GM19328 (cell line): ENCODE results near the gene STARD10.

Source experiments
- ATAC-seq: cut with Tn5 transposase; IDR thresholded peaks from one replicate; pipeline ENCODE4 v1.9.1; 2021; ENCODE audit warnings: mild to moderate bottlenecking, moderate library complexity; ENCODE audit not compliant: unreplicated experiment

STARD10 gene

DNA sequence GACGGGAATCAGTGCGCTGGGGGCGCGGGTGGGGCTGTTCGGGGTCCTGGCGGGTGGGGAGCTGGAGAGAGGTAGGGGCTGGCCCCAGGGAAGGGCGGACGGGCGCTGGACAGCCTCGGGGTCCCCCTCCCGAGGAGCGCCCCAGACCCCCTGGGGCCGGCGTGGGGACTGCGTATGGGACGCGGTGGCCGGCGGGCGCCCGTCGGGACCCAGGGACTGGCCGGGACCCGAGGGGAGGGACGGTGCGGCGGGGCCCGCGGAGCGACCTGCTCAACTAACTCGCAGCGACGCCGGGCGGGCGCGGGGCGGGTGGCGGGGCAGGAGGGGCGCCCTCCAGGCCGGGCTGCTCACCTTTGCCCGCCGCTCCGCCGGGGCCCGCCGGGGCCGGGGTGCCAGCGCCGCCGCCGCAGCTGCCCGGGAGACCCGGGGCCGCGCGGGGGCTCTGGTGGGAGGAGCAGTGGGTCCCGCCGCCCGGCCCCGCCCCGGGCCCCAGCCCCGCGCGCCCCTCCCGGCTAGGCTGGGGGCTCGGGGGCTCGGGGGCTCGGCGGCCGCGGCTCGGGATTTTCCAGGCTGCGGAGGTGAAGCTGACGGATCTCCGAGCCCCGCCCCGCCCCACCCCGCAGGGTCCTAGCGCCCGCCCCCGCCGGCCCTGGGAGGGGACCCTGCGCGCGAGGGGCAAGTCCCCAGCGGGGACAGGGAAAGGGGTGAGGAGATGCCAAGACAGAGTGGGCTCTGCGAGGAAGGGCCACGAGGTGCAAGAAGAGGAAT lies 12.3 kb downstream of the STARD10 start:
- ATAC-seq: no peak

DNA sequence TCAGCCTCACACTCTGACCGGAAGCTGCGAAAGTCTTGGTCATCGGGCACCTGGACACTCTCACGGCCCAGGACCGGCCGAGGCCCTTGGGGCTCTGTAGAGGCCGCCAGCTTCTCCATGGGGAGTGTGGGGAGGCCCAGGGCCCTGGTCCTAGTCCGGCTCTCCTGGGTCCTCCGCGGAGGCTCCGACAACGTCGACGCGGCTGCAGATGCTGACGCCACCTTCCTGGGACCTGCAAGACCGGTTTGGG lies 12.9 kb downstream of the STARD10 start:
- no peak for ATAC-seq

DNA sequence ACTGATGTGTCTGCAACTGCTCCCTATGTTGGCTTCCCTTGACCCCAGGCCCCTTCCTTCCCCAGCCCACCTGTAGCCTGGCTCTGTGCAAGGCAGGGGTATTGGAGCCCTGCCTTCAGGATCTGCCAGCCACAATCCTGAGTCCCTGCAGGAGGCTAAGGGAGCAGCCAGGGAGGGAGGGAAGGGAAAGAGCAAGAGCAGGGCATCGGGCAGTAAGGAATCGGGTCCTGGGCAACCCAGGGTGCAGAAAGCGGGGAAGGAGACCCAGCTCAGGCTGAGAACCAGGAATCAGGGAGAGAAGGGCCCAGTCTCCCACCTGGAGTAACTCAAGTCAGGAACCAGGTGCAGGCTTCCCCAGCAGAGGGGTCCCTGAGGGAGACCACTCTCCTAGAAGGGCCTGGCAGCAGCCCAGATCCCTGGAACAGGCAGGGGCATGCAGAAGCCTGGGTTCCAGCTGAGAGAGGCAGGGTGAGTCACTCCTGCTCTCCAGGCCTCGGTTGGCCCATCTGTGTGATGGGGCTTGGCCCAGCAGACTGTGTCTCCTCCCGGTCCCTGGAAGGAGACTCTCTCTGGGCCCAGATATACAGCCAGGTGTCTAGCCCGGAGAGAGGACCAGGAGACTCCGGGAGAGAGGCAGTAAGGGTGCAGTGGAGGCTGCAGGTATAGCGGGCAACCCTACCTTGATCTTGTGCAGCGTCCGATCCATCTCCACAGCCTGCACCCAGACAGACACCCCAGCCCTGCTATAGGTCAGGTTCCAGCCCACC lies 13.4 kb downstream of the STARD10 start:
- no peak for ATAC-seq

DNA sequence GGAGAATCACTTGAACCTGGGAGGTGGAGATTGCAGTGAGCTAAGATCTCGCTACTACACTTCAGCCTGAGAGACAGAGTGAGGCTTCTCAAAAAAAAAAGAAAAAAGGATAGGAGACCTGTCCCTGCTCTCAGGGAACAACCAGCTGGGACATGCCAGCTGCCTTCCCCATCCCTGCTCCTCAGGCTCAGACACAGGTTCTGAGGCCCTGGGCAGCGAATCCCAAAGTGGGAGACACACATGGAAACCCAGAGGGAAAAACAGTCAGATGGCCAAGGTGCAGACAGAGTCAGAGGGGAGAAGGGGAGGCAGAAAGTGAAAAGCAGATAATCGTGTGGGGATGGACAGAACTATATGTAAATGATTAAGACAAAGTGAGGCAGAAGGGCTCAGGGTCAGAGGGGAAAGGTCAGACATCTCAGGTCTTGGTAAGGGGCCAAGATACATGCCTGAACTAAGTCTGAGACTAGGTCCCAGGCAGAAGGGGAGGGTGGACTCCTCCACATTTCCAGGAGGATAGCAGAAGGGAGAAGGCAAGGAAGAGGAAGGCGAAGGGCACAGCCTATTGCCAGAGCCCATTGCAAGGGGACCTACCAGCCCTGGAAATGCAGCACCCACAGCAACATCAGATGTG lies 14.2 kb downstream of the STARD10 start:
- no peak for ATAC-seq

DNA sequence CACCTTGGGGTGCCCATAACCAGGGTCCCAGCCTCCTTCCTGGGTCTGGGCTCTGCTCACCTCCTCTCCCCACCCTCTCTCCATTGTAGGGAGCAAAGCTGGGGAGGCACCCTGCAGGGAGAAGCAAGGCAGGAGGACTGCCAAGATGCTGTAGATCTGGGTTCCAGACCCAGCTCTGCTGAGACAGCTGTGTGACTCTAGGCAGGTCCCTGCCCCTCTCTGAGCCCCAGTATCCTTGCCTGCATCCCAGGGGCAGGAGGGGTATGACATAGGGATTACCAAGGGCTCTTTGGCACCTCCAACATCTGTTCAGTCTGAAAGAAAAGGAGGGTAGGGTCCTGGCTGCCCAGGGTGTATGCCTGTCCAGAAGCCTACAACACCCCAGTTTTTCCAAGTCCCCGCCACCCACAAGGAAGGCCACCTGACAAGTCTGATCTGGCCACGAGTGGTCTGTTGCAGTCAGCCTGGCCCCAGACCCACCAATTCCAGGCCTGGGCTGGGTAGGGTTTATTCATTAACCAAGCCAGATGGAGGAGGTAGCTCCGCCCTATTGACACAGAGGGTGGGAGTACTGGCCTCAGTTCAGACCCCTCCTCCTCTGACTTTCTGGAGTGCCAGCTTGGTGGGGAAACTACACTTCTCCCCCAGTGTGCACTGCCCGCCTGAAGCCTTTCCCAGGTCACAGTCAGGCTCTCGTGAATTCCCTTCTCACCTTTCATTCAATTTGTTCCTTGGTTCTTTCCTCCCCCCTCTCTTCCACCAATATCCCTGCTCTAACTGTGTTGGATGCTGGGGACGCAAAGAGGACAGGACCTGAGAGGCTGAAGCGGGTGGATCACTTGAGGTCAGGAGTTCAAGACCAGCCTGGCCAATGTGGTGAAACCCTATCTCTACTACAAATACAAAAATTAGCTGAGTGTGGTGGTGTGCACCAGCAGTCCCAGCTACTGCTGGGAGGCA lies 15.0 kb downstream of the STARD10 start:
- ATAC-seq: no peak

DNA sequence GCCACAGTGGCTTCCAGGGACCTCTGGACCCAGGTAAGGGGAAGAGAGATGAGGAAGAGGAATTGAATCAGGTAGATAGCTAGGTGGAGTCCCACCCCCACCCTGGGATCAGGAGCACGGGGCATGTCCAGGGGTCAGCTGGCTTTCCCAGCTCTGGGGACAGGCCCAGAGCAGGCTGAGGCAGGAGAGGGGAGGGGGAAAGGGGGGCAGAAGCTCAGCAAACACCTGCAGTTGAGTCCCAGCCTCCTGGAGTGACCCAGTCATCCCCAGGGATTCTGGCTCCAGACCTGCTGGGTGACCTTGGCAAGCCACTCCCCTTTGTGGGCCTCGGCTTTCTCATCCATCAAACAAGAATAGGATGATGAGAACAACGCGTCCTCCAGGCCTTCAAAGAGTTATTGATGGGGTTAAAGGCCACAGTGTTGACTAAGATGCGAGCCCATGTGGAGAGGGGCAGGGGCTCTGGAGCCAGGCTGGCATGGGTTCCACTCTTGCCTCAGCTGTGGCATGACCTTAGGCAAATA lies 16.0 kb downstream of the STARD10 start:
- ATAC-seq: no peak

DNA sequence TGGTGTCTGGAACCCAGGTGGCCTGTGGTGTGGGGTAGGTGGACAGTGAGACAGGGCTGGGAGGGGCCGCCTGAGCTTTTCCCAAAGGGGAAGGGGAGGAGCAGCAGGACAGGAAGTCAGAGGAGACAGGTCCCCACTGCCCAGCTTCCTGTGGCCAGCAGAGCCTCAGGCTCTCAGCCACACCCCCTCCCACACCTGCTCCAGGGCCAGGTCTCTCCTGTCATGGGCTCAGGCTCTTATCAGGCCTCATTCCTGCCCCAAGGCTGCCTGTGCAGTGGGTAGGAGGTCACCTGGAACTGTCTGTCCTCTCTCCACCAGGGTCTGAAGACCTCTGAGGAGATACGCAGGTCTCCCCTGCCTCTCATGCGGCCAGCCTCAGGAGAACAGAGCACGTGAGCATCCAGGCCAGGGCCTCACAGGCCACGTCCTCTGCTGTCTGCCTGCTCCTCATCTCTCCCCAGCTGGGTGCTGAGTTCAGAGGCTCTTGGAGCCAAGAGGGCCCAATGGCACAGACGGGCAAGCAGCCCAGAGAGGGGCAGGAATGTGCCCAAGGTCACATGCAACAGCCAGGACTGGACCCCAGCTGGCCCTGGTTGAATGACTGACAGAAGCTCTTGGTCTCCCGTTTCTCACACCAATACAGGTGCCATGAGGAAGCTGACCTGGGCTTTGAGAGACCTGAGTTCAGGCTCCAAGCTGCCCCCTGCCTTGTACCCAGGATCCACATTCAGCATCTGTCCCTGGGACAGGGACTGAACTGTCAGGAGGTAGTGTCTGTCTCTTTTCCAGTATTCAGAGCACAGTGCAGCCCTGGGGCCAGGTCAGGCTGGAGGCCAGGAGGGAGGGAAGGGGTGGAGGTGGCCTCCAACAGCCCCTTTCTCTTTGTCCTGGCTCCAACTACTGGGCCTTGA lies 16.7 kb downstream of the STARD10 start:
- no peak for ATAC-seq

DNA sequence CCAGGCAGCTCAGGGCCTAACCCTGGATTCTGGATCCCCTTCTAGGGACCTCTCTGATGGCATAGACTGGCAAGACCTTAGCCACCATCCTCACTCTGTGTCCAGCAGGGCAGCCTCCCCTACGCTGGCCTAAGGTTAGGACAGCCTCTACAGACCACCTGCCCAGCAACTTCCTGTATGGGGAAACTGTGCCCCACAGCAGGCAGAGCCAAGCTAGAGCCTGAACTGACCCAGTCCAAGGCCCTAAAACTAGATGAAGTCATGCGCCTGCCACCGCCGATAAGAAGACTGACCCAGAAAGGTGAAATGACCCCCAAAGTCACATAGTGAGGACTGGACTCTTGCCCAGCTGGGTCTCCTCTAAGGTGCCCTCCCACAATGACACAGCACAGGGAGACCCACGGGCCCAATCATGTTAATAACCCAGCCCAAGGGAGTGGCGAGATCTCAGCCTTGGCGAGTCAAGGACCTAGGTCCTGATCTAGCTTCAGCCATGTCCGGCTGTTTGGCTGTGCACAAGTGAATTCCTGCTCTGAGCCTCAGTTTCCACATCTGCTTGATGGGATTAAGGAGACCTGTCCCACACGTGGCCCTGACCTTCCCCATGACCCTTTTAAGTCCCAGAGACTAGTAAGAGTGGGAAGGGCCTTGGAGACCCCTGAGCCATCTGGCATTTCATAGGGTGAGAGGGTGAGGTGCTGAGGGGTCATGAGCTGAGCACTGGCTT lies 17.6 kb downstream of the STARD10 start:
- ATAC-seq: no peak

DNA sequence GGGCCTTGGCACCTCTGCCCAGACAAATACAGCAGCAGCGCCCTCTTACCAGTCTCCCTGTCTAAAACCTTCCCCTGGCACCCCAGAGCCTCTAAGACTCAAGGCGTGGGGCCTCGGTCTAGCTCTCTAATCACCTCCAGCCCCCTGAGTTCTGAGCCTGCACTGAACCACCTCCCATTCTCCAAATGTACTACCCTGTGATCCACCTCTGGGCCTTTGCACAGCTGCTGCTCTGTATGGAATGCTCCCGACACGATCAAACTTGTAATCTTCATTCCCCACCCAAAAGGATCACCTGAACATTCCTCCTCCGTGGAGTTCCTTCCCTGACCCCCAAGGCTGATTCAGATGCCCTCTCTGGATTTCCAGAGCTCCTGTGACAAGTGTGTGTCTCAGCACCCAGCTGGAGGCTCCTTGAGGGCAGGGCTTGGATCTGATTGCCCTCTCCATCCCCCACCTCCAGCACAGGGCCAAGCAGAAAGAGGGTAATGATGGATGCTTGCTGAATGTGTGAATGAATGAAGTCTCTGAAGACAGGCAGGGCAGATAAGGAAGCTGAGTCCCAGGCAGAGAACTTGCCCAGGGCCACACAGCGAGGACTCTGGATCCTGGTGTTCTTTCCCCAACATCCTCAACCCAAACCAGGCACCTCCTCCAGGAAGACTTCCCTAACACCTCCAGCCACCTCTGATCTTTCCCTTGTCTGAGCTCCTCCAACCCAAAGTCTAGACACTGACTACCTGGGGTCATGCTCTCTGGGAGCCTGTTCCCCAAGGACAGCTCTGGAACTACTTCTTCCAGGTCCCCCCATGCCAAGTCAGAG lies 18.3 kb downstream of the STARD10 start:
- no peak for ATAC-seq

DNA sequence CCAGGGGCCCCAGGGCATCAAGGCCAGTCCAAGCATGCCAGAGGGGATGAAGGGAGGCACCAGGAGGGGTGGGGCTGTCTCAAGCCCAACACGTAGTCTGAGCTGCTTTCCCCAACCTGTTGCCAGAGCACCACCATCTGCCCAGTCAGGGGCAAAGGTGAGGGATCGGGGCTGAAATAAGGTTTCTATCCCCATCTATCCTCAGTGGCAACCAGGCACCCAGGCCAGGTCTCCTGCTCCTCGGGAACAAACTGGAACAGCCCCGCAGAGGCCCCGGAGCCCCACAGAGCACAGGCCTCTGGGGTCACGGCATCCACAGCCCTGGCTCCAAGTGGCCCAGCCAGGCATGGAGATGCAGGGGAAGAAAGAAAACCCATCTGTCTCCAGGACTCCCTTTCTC lies 19.3 kb downstream of the STARD10 start:
- ATAC-seq: no peak

DNA sequence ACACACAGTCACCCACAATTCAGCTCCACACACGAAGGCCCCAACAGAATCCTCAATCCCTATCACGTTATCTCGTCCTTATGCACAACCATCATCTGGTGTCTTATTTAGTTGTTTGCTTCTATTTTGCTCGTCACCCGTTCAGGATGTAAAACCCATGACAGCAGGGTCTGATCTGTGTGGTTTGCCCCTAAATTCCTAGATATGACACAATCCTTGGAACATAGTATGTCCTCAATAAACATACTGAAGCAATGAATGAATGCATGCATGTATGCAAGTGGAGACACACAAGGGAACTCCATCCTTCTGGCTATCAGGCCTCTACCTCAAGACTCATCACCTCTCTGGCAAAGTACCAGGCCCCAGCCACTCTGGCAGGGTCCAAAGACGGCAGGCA lies 20.2 kb downstream of the STARD10 start:
- no peak for ATAC-seq

DNA sequence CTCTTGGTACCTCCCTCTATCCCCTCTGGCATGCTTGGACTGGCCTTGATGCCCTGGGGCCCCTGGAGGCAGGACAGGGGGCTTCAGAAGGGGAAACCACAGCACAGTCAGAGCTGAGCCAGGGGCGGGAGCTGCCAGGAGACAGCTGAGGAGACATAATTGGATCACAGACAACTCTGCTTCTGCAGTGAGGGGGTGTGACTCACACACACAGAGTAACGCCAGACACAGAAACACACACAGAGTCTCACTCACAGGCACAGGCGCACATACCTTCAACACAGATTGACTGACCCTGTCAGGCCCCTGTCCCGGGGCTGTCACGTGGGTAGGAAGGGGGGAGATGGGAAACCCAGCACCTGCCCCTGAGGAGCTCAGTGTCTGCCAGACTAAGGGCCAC lies 20.6 kb downstream of the STARD10 start:
- no peak for ATAC-seq

DNA sequence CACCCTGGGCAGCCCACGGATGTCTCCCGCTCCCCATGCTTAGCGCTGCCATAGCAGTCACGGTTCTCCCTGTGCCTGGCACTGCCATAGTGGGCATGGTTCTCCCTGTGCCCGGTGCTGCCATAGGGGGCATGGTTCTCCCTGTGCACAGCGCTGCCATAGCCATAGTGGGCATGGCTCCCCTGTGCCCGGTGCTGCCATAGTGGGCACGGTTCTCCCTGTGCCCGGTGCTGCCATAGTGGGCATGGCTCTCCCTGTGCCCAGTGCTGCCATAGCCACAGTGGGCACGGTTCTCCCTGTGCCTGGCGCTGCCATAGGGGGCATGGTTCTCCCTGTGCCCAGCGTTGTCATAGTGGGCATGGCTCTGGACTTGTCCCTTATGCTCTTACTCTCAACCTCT lies 21.8 kb downstream of the STARD10 start:
- no peak for ATAC-seq

DNA sequence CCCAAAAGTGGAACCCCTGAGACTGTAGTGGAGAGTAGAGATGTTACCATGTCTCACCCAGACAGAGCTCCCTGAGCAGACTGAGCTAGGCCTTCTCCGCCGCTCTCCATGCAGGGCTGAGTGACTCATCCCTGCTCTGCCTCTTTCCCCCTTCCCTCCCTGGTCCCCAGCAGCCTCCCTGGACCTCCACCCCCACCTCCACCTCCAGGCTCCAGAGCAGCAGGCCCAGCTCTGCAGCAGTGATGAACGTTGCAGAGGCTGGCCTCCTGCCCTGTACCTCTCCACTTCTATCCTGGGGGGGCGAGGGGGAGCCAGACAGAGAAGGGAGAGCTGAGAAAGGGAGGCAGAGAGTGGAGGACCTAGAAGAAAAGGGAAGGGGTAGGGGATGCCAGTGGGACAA lies 22.3 kb downstream of the STARD10 start:
- no peak for ATAC-seq

DNA sequence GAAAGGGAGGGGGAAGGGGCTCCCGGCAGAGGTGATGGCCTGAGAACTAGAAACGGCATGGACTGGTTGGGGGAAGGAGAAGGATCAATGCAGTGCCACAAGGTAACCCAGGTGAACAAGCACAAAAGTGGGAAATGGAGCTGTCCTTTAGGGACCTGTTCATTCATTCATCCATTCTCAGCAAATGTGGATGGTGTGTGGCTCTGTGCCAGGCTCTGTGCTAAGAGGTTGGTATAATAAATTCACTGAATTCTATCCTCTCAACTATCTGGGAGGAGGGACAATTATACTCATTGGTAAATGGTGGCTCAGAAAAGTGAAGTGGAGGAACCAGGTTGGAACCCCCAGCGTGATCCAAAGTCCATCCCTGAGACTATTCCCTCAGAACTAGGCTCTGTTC lies 23.0 kb downstream of the STARD10 start:
- no peak for ATAC-seq

DNA sequence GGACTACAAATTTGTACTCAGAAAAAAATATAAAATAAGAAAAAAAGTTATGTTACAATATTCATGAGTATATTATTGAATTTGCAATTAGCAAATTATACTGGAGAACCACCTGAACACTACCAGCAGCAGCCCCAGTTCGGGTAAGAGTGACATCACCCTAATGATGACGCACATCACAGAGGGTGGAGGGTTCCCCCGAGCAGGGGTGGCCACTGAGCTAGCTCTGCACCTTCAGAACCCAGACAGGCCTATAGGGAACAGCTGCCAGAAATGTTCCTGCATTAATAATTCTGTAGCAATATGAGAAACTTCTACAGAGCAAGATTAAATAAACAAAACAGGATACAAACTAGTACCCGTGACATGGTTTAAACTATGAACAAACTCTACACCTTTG lies 24.2 kb downstream of the STARD10 start:
- ATAC-seq: no peak

DNA sequence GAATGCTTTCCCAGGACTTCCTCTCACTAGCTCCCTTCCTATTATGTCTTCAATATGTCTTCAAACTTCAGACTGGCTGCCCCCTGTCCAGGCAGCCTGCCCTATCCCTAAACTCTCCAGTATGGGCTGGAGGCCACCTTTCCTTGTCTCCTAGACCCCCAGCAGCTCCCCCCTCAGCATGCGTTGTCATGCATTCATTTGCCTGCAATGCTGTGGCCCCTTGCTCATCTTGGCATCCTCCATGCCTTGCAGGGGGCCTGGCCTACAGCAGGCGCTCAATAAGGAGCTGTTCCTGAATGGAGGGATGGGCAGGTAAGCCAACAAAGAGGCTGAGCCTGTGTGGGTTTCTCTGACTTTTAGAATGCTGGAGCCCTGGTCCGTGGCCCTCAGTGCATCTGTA lies 25.3 kb downstream of the STARD10 start:
- ATAC-seq: no peak
